ENCODE measurements around the gene MIDN. TPM values are rescaled to one million over a fixed set of nuclear protein-coding genes. Genes with fewer than 3 reads are reported as not detected.

Gene MIDN
- total and polyA plus RNA-seq, 2 donors (not counting 1 experiment from before 2014, with no cell fraction given), result 12.0 to 18.8 TPM

DNA sequence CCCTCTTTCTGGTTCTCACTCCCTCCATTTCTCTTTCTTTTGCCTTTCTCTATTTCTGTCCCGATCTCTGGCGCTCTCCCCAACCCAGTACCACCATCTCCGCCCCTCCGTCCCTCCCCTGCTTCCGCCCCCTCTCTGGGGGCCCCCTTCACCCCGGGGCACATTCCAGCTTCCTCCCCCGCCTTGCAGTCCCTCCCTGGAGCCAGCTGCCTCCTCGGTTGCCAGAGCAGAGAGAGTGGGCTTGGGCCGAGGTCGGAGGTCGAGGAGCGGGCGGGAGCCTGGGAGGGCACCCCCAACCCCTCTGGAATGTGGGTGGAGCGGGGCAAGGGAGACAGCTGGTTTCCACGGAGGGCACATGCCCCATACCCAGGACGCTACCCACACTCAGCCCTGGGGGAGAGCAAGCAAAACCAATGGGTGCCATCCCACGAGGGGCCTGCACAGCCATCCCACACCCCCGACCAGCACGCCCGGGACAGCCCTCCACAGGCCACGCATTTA lies 14.3 kb downstream of the MIDN start:
- Histone ChIP-seq H3K27ac (ENCODE audit: insufficient read depth, low read length) (peak overlapping the region; percentile 95), H3K9me3 (ENCODE audit: control insufficient read depth, insufficient read depth, low read depth, low read length) (no peaks in the 10 kb centered on the region), H3K4me3 (replicated peaks in 1 of 4; ENCODE audit: control extremely low read depth in 1 of 4, insufficient read depth in 1 of 4, low read depth in 3 of 4, low read length in 4 of 4) (no peak overlapping the region), H3K36me3 (ENCODE audit: control insufficient read depth, insufficient read depth, low read length) (peaks cover 6% of the 10 kb centered on the region), H3K27me3 (ENCODE audit: control insufficient read depth, insufficient read depth, low read length) (no peaks in the 10 kb centered on the region), H3K4me2 (ENCODE audit: extremely low read depth, insufficient read depth, low read length) (peak overlapping the region; percentile 19), H2AFZ (ENCODE audit: low read length) (no peak overlapping the region), H3K9ac (ENCODE audit: insufficient read depth, low read length) (peak overlapping the region; percentile 13), H4K20me1 (ENCODE audit: control insufficient read depth, extremely low read depth, insufficient read depth, low read length) (no peaks in the 10 kb centered on the region), H3K79me2 (ENCODE audit: control insufficient read depth, insufficient read depth, low read length) (peaks cover 8% of the 10 kb centered on the region), H3K4me1 (ENCODE audit: control insufficient read depth, extremely low read depth, insufficient read depth, low read length) (peaks cover 57% of the 10 kb centered on the region)
- TF ChIP-seq CTCF (conservative IDR thresholded peaks at IDR 0.05 in 1 of 2, IDR thresholded peaks at IDR 0.05 in 1 of 2; ENCODE audit: low read depth in 1 of 2, low read length in 2 of 2) (no peak), EZH2 (IDR thresholded peaks at IDR 0.05; ENCODE audit: low read length, missing control alignments) (no peak)
- no peak for DNase-seq (ENCODE audit: low read depth in 2 of 2)

DNA sequence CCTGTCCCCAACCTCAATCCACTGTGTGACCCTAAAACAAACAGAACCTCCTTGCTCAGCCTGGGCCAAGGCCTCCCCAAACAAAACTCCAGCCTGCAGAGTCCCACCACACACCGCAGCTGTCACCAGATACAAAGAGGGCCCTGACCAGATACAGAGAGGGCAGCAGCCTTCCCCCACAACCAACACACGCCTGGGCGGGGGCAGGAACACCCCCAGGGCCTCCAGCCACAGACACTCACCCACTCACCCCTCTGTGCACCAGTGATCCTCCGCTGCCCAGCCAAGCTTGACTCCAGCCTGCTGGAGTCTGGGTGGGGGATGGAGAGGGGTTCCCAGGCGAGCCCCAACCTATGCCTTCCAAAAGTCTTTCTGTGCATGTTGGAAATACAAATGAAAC lies 14.8 kb downstream of the MIDN start:
- no peak overlapping the region for H3K4me2 ChIP-seq (ENCODE audit: extremely low read depth, insufficient read depth, low read length)
- peak overlapping the region; percentile 95 for H3K27ac ChIP-seq (ENCODE audit: insufficient read depth, low read length)
- H3K4me1 ChIP-seq (ENCODE audit: control insufficient read depth, extremely low read depth, insufficient read depth, low read length), result peaks cover 56% of the 10 kb centered on the region

More for the DNA sequence above, 14.8 kb downstream of the MIDN start:
- Histone ChIP-seq H3K9me3 (ENCODE audit: control insufficient read depth, insufficient read depth, low read depth, low read length) (no peaks in the 10 kb centered on the region), H3K27me3 (ENCODE audit: control insufficient read depth, insufficient read depth, low read length) (no peaks in the 10 kb centered on the region), H2AFZ (ENCODE audit: low read length) (no peak overlapping the region), H3K9ac (ENCODE audit: insufficient read depth, low read length) (no peak overlapping the region), H3K79me2 (ENCODE audit: control insufficient read depth, insufficient read depth, low read length) (peaks cover 4% of the 10 kb centered on the region), H4K20me1 (ENCODE audit: control insufficient read depth, extremely low read depth, insufficient read depth, low read length) (no peaks in the 10 kb centered on the region), H3K36me3 (ENCODE audit: control insufficient read depth, insufficient read depth, low read length) (peaks cover 3% of the 10 kb centered on the region), H3K4me3 (replicated peaks in 1 of 4; ENCODE audit: control extremely low read depth in 1 of 4, insufficient read depth in 1 of 4, low read depth in 3 of 4, low read length in 4 of 4) (no peak overlapping the region)
- no peak for DNase-seq (ENCODE audit: low read depth in 2 of 2)
- TF ChIP-seq EZH2 (IDR thresholded peaks at IDR 0.05; ENCODE audit: low read length, missing control alignments), result no peak
- no peak for TF ChIP-seq CTCF (conservative IDR thresholded peaks at IDR 0.05 in 1 of 2, IDR thresholded peaks at IDR 0.05 in 1 of 2; ENCODE audit: low read depth in 1 of 2, low read length in 2 of 2)
